K562 (cell line): ENCODE results near the gene E2F2. TPM values are rescaled to one million over a fixed set of nuclear protein-coding genes. Genes with fewer than 3 reads are reported as not detected.

Source experiments
- CXXC5 ChIP-seq: fragments of 250-450 bp; sonication (Bioruptor Pico); IDR thresholded peaks from 2 replicates; pipeline ENCODE4 v1.8.0; 2022; ENCODE audit warnings: inconsistent platforms, mild to moderate bottlenecking, moderate library complexity
- MAFG ChIP-seq: fragments of 450-650 bp; conservative IDR thresholded peaks from 2 replicates; pipeline ENCODE4 v1.6.1; 2016; ENCODE audit warnings: missing genetic modification characterization, missing compliant biosample characterization
- TRIM24 ChIP-seq, 2 experiments: fragments of 450-650 bp; IDR thresholded peaks; 2 replicates each; pipeline ENCODE4 v1.6.1; 2016
- polyA plus RNA-seq, 8 experiments: library from polyadenylated mRNA; depleted of rRNA in 4 of 8; stranded (reverse) in 5 of 8; unstranded in 3 of 8; fragments of >200 nt; fragmentation: Nextera tagmentation in 2 of 8; fragmentation: Illumina TruSeq in 1 of 8; extraction: Ambion mirVana in 2 of 8; extraction: Trizol in 1 of 8; gene quantifications; 2 replicates each; pipeline versions ENCODE4 v1.2.1 to v1.2.3, GENCODE V29; 2011 to 2014; ENCODE audit warnings: inconsistent platforms in 1 of 8, missing spikeins in 1 of 8
- total RNA-seq, 7 experiments: library from RNA; depleted of rRNA in 6 of 7; stranded (reverse); fragments of >200 nt in 6 of 7; fragmentation: Illumina TruSeq in 2 of 7; extraction: Trizol in 2 of 7; gene quantifications; 2 replicates each; pipeline versions ENCODE4 v1.2.1 to v1.2.3, GENCODE V29; 2011 to 2021; ENCODE audit warnings: low replicate concordance in 1 of 7
- TF ChIP-seq, protein P1 (sequence below), 2 experiments: fragments of 450-650 bp in 1 of 2; sonication (generic) in 1 of 2; formaldehyde crosslinking in 1 of 2; IDR thresholded peaks; 2 replicates each; pipeline versions ENCODE4 v1.7.1 to v1.9.0; 2016 to 2022; ENCODE audit warnings: inconsistent platforms in 1 of 2, mild to moderate bottlenecking in 1 of 2, missing genetic modification reagents in 1 of 2
- TF ChIP-seq, protein P2 (sequence below): fragments of 450-650 bp; IDR thresholded peaks from 2 replicates; pipeline ENCODE4 v1.7.1; 2018; ENCODE audit warnings: mild to moderate bottlenecking, low read depth; ENCODE audit not compliant: partially characterized antibody

E2F2 gene
- total and polyA plus RNA-seq, 9 of the 15 experiments (the other 6 are each of a cell fraction or from before 2014, with no cell fraction given): 3.1 to 25.3 (median 11.4) TPM

DNA sequence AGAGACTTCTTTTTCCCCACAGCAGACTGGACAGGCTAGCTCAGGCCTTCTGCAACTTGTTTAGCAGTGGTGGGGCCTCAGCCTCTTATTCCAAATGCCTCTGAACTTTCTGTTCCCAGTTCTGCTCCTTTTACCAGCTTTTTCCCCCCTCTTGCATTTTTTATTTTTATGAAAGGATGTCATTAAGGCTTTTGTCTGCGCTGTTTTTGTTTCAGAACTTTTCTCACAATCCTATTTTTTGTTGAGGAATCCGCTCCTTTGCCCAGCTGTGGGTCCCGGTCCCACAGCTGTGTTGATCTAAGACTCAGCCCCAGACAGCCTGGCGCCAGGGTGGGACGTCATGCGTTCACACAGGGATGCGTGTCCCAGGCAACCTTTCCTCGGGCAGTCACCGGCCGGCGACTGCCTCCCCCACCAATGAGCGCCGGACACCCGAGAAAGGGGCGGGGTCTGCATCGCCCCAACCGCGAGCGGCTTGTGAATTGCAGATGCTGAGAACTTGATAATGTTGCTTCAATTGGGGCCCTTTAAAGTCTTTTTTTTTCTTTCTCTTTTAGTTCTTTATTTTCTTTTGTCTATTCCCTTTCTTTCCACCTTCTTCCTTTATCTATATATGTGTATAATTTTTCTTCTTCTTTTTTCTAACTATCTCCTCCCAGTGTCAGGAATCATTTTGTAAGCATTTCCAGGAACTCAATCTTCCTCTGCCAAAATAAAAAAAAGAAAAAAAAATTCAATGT lies 31.3 kb upstream of the E2F2 start (continued):
- TF ChIP-seq, protein P1, sequence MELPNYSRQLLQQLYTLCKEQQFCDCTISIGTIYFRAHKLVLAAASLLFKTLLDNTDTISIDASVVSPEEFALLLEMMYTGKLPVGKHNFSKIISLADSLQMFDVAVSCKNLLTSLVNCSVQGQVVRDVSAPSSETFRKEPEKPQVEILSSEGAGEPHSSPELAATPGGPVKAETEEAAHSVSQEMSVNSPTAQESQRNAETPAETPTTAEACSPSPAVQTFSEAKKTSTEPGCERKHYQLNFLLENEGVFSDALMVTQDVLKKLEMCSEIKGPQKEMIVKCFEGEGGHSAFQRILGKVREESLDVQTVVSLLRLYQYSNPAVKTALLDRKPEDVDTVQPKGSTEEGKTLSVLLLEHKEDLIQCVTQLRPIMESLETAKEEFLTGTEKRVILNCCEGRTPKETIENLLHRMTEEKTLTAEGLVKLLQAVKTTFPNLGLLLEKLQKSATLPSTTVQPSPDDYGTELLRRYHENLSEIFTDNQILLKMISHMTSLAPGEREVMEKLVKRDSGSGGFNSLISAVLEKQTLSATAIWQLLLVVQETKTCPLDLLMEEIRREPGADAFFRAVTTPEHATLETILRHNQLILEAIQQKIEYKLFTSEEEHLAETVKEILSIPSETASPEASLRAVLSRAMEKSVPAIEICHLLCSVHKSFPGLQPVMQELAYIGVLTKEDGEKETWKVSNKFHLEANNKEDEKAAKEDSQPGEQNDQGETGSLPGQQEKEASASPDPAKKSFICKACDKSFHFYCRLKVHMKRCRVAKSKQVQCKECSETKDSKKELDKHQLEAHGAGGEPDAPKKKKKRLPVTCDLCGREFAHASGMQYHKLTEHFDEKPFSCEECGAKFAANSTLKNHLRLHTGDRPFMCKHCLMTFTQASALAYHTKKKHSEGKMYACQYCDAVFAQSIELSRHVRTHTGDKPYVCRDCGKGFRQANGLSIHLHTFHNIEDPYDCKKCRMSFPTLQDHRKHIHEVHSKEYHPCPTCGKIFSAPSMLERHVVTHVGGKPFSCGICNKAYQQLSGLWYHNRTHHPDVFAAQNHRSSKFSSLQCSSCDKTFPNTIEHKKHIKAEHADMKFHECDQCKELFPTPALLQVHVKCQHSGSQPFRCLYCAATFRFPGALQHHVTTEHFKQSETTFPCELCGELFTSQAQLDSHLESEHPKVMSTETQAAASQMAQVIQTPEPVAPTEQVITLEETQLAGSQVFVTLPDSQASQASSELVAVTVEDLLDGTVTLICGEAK (IDR thresholded peaks at IDR 0.05): peak; percentile 69; the same call in 1 of the 2 replicates
- TF ChIP-seq, protein P1 (CRISPR knock-in tag; IDR thresholded peaks at IDR 0.05): no peak
- TF ChIP-seq MAFG (tag): no peak
- TF ChIP-seq, protein P2, sequence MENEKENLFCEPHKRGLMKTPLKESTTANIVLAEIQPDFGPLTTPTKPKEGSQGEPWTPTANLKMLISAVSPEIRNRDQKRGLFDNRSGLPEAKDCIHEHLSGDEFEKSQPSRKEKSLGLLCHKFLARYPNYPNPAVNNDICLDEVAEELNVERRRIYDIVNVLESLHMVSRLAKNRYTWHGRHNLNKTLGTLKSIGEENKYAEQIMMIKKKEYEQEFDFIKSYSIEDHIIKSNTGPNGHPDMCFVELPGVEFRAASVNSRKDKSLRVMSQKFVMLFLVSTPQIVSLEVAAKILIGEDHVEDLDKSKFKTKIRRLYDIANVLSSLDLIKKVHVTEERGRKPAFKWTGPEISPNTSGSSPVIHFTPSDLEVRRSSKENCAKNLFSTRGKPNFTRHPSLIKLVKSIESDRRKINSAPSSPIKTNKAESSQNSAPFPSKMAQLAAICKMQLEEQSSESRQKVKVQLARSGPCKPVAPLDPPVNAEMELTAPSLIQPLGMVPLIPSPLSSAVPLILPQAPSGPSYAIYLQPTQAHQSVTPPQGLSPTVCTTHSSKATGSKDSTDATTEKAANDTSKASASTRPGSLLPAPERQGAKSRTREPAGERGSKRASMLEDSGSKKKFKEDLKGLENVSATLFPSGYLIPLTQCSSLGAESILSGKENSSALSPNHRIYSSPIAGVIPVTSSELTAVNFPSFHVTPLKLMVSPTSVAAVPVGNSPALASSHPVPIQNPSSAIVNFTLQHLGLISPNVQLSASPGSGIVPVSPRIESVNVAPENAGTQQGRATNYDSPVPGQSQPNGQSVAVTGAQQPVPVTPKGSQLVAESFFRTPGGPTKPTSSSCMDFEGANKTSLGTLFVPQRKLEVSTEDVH: no peak
- 0 out of 4 replicates have a peak, but pooled peaks of 1 of the 2 experiments have one; percentile 3 for TF ChIP-seq TRIM24 (IDR thresholded peaks at IDR 0.05)
- TF ChIP-seq CXXC5 (CRISPR knock-in tag): peak; percentile 58
